Mesendoderm (in vitro differentiated cells): ENCODE data around the gene ZDHHC1.
A peak's percentile ranks its signal among the peaks of the same experiment; 100 is the strongest.
"Not testable (repeated sequence)": the region's sequence is repeated elsewhere in the genome, so short reads cannot be mapped to it uniquely, and the experiment has no call there.

Source experiments
- DNase-seq: peaks from one replicate; pipeline ENCODE4 v3.0.0; 2013
- H2AK5ac ChIP-seq: 2 replicates; pipeline ENCODE4 v1.6.1; 2013; ENCODE audit warnings: low read length, inconsistent platforms
- H2BK120ac ChIP-seq: 2 replicates; pipeline ENCODE4 v1.6.1; 2013; ENCODE audit warnings: low read depth, mild to moderate bottlenecking, low read length, moderate library complexity, mixed read lengths
- H2BK15ac ChIP-seq: replicated peaks from 2 replicates; pipeline ENCODE4 v1.6.1; 2013; ENCODE audit warnings: low read depth, mild to moderate bottlenecking, moderate library complexity
- H2BK5ac ChIP-seq: 2 replicates; pipeline ENCODE4 v1.6.1; 2013; ENCODE audit warnings: low read length, inconsistent platforms
- H3K18ac ChIP-seq: 2 replicates; pipeline ENCODE4 v1.6.1; 2013; ENCODE audit warnings: mild to moderate bottlenecking, low read length, mixed read lengths
- H3K23ac ChIP-seq: one replicate; pipeline ENCODE4 v1.6.1; 2013; ENCODE audit warnings: low read length
- H3K27ac ChIP-seq: 2 replicates; pipeline ENCODE4 v1.5.1; 2013; ENCODE audit warnings: low read depth, mild to moderate bottlenecking, inconsistent platforms, low read length, moderate library complexity
- H3K27me3 ChIP-seq: 2 replicates; pipeline ENCODE4 v1.6.1; 2013; ENCODE audit warnings: low read length, control low read depth, mild to moderate bottlenecking, inconsistent platforms; ENCODE audit not compliant: insufficient read depth, poor library complexity
- H3K36me3 ChIP-seq: 2 replicates; pipeline ENCODE4 v1.6.1; 2013; ENCODE audit warnings: low read length, inconsistent platforms; ENCODE audit not compliant: control insufficient read depth, insufficient read depth
- H3K4ac ChIP-seq: one replicate; pipeline ENCODE4 v1.6.1; 2013; ENCODE audit warnings: low read depth, mild to moderate bottlenecking, low read length, moderate library complexity
- H3K4me1 ChIP-seq: 2 replicates; pipeline ENCODE4 v1.6.1; 2013; ENCODE audit warnings: low read depth, low read length, inconsistent platforms; ENCODE audit not compliant: control insufficient read depth
- H3K4me2 ChIP-seq: 2 replicates; pipeline ENCODE4 v1.6.1; 2013; ENCODE audit warnings: low read length
- H3K4me3 ChIP-seq: 2 replicates; pipeline ENCODE4 v1.5.1; 2013; ENCODE audit warnings: mild to moderate bottlenecking, low read length
- H3K56ac ChIP-seq: one replicate; pipeline ENCODE4 v1.6.1; 2013; ENCODE audit warnings: low read length
- H3K79me1 ChIP-seq: 2 replicates; pipeline ENCODE4 v1.6.1; 2013; ENCODE audit warnings: low read length, inconsistent platforms
- H3K79me2 ChIP-seq: 2 replicates; pipeline ENCODE4 v1.6.1; 2013; ENCODE audit warnings: mild to moderate bottlenecking, low read length; ENCODE audit not compliant: control insufficient read depth, insufficient read depth
- H3K9ac ChIP-seq: 2 replicates; pipeline ENCODE4 v1.6.1; 2013; ENCODE audit warnings: low read length, inconsistent platforms
- H4K5ac ChIP-seq: one replicate; pipeline ENCODE4 v1.6.1; 2013; ENCODE audit warnings: low read length
- H4K8ac ChIP-seq: one replicate; pipeline ENCODE4 v1.6.1; 2013; ENCODE audit warnings: low read depth, mild to moderate bottlenecking, control low read depth, low read length, moderate library complexity
- WGBS: extraction: QIAGEN DNeasy Blood & Tissue Kit; methylation state at CpG from one replicate; pipeline ENCODE4 v1.1.7; 2013; ENCODE audit warnings: low lambda C conversion rate, missing lambda C conversion rate; ENCODE audit not compliant: insufficient coverage; ENCODE audit errors: extremely low coverage; 5-methylcytosine and 5-hydroxymethylcytosine counted together

The ZDHHC1 gene

GRCh38 chr16:67383284-67383683 lies 33.0 kb downstream of the ZDHHC1 start:
- no peak overlapping the region for H3K9ac ChIP-seq
- no CpG with 5 or more reads among the region's 3 CpGs for WGBS

GRCh38 chr16:67378642-67379041 lies 37.6 kb downstream of the ZDHHC1 start:
- Histone ChIP-seq H3K23ac (no peak overlapping the region), H3K4me1 (no peaks in the 10 kb centered on the region), H3K27ac (no peak overlapping the region), H2BK5ac (no peak overlapping the region), H3K4me2 (no peak overlapping the region), H2BK15ac (no peak overlapping the region), H3K56ac (no peak overlapping the region), H3K18ac (no peak overlapping the region), H3K4me3 (no peak overlapping the region), H3K27me3 (no peaks in the 10 kb centered on the region), H2BK120ac (no peak overlapping the region), H3K79me1 (no peaks in the 10 kb centered on the region), H3K79me2 (no peaks in the 10 kb centered on the region), H4K8ac (no peak overlapping the region), H3K9ac (no peak overlapping the region), H3K36me3 (no peaks in the 10 kb centered on the region), H2AK5ac (no peak overlapping the region), H3K4ac (no peak overlapping the region), H4K5ac (no peak overlapping the region)
- WGBS, result no CpG with 5 or more reads among the region's 1 CpG
- DNase-seq, result no peak

More at GRCh38 chr16:67383284-67383683, 33.0 kb downstream of the ZDHHC1 start:
- no peak overlapping the region for H3K4ac ChIP-seq
- no peaks in the 10 kb centered on the region for H3K79me1 ChIP-seq
- H3K56ac ChIP-seq, result no peak overlapping the region
- no peak overlapping the region for H4K8ac ChIP-seq
- no peak overlapping the region for H2BK5ac ChIP-seq
- H2AK5ac ChIP-seq, result no peak overlapping the region
- H3K23ac ChIP-seq, result no peak overlapping the region
- H3K36me3 ChIP-seq, result no peaks in the 10 kb centered on the region
- H3K27ac ChIP-seq, result no peak overlapping the region
- H2BK15ac ChIP-seq, result no peak overlapping the region
- no peak overlapping the region for H3K4me2 ChIP-seq
- H3K4me3 ChIP-seq, result no peak overlapping the region
- H3K18ac ChIP-seq, result no peak overlapping the region
- no peaks in the 10 kb centered on the region for H3K79me2 ChIP-seq
- DNase-seq, result no peak
- H2BK120ac ChIP-seq, result no peak overlapping the region
- H4K5ac ChIP-seq, result no peak overlapping the region
- no peaks in the 10 kb centered on the region for H3K4me1 ChIP-seq
- H3K27me3 ChIP-seq, result no peaks in the 10 kb centered on the region

- H3K79me1 ChIP-seq, H3K4me2 ChIP-seq, H3K18ac ChIP-seq, H4K5ac ChIP-seq, H3K9ac ChIP-seq, H2BK120ac ChIP-seq, H3K4me3 ChIP-seq, H3K56ac ChIP-seq, H3K36me3 ChIP-seq, H4K8ac ChIP-seq, H3K23ac ChIP-seq, H3K4me1 ChIP-seq, H3K79me2 ChIP-seq, H2BK15ac ChIP-seq, H3K27ac ChIP-seq, H3K27me3 ChIP-seq, DNase-seq, H2AK5ac ChIP-seq, H2BK5ac ChIP-seq, H3K4ac ChIP-seq: not testable (repeated sequence)
- 100% methylated on average over 1 of the region's 11 CpGs for WGBS
Measured at GRCh38 chr16:67376012-67376411, 40.3 kb downstream of the ZDHHC1 start.

- Histone ChIP-seq H2AK5ac (no peak overlapping the region), H3K23ac (no peak overlapping the region), H3K79me2 (no peaks in the 10 kb centered on the region), H2BK15ac (no peak overlapping the region), H2BK5ac (no peak overlapping the region), H3K18ac (no peak overlapping the region), H3K36me3 (no peaks in the 10 kb centered on the region), H3K4me3 (no peak overlapping the region), H4K8ac (no peak overlapping the region), H3K4me1 (no peaks in the 10 kb centered on the region), H3K9ac (no peak overlapping the region), H3K27me3 (no peaks in the 10 kb centered on the region), H4K5ac (no peak overlapping the region), H3K56ac (no peak overlapping the region), H3K4ac (no peak overlapping the region), H3K4me2 (no peak overlapping the region), H3K27ac (no peak overlapping the region), H3K79me1 (no peaks in the 10 kb centered on the region), H2BK120ac (no peak overlapping the region)
- no peak for DNase-seq
Measured at GRCh38 chr16:67372664-67373063, 43.6 kb downstream of the ZDHHC1 start.

- H3K36me3 ChIP-seq, result no peaks in the 10 kb centered on the region
- no peak for DNase-seq
- H2BK15ac ChIP-seq, result no peak overlapping the region
- H2BK5ac ChIP-seq, result no peak overlapping the region
- H3K27ac ChIP-seq, result no peak overlapping the region
- H3K27me3 ChIP-seq, result no peaks in the 10 kb centered on the region
- H4K5ac ChIP-seq, result no peak overlapping the region
- H2BK120ac ChIP-seq, result no peak overlapping the region
- WGBS, result no CpG with 5 or more reads among the region's 4 CpGs
- no peak overlapping the region for H3K4me2 ChIP-seq
- no peak overlapping the region for H4K8ac ChIP-seq
- no peak overlapping the region for H3K9ac ChIP-seq
- no peak overlapping the region for H3K4ac ChIP-seq
- no peak overlapping the region for H3K18ac ChIP-seq
- H3K79me1 ChIP-seq, result no peaks in the 10 kb centered on the region
- H3K23ac ChIP-seq, result no peak overlapping the region
- H2AK5ac ChIP-seq, result no peak overlapping the region
- no peaks in the 10 kb centered on the region for H3K4me1 ChIP-seq
- no peak overlapping the region for H3K56ac ChIP-seq
- H3K4me3 ChIP-seq, result no peak overlapping the region
- no peaks in the 10 kb centered on the region for H3K79me2 ChIP-seq
Measured at GRCh38 chr16:67370661-67371060, 45.6 kb downstream of the ZDHHC1 start.

GRCh38 chr16:67364600-67365235 lies 51.6 kb downstream of the ZDHHC1 start:
- DNase-seq, result no peak
- Histone ChIP-seq H3K36me3 (no peaks in the 10 kb centered on the region), H4K8ac (no peak overlapping the region), H3K79me1 (no peaks in the 10 kb centered on the region), H3K27ac (peak overlapping the region; percentile 51), H3K4me2 (no peak overlapping the region), H3K18ac (no peak overlapping the region), H3K4ac (no peak overlapping the region), H3K27me3 (peaks cover 2% of the 10 kb centered on the region), H3K79me2 (no peaks in the 10 kb centered on the region), H3K23ac (no peak overlapping the region), H3K9ac (no peak overlapping the region), H3K4me1 (no peaks in the 10 kb centered on the region), H2BK15ac (no peak overlapping the region), H2BK120ac (no peak overlapping the region), H3K4me3 (no peak overlapping the region), H3K56ac (no peak overlapping the region), H2AK5ac (no peak overlapping the region), H4K5ac (no peak overlapping the region), H2BK5ac (no peak overlapping the region)
